Activated CD8-positive, alpha-beta memory T cell treated with anti-CD3 and anti-CD28 coated beads for 1 hour (primary cell): Measurements from ENCODE around the gene GABRD.

Source experiments
- DNase-seq, 2 donors: peaks; one replicate each; pipeline ENCODE4 v3.0.0-alpha.2; 2020; ENCODE audit warnings: low read depth in 1 of 2; ENCODE audit errors: extremely low read depth in 1 of 2

Gene GABRD

DNA sequence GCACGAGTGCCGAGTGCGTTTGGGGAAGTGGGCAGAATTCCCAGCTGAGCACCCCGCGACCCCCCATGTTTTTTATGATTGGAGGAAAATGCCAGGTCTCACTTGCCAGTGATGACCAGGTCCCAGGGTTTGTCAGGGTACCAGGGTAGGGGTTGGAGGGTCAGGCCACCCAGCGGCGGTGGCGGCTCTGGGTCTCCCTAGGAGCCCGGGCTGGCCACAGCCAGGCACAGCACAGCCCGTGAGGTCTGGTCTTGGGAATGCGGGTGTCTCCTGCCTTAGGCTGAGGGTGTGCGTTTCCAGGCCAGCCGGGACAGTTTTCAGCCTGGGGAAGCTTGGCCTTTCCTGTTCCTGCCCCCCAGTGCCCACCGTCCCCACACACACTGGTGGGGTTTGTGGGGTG lies 53.7 kb downstream of the GABRD start:
- no peak for DNase-seq

DNA sequence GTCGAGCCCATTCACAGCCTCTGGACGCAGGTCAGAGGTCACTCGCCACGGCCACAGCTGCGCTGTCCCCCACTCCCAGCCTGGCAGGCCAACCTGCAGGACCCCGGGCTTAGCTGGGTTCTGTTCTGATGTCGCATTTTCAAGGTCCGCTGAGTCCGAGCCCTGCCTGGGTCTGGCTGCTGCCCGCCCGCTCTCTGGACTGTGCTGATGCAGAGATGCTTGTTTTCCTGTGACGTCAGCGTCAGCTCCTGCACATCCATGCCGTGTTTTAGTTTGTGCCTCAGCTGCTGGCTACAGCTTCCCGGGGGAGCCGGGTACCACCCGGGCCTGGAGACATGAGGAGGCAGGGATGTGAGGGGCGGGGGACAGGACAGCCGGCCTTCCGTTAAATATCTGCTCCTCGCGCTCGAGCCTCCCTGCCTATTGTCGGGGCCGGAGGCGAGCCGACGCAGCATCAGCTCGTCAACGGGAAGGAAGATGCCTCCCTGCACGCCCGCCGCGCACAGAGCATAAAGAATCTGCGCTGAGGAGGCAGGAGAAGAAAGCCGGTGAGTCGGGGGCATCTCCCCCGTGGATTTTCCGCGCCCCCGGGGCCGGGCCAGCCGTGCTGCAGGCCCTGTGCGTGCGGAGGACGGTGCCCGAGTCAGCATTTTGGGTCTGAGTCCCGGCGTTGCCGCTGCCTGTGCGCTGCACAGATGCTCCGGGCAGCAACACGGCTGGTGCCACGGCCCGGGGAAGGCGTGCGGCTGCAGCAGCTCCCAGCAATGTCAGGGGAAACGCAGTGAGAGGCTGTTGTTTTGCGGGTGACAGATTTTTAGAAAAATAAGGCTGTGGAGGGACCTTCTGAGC lies 54.5 kb downstream of the GABRD start:
- no peak for DNase-seq

DNA sequence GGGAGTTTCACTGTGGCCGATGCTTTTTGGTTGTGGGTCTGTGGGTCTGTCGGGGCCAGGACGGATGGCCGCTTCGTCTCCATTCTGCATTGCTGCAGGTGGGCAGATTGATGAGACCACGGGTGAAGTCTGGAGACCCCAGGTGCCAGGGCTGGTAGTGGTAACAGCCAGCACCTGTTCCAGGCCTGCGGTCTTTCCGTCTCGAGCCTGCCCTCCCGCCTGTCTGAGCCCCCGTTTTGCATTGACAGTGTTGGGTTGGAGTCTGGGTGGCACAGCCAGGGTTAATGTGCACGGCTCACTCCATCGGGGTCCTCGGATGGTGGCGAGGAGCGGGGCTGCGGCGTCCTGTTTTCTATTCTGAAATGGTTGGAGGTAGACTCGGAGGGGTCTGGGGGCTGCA lies 55.3 kb downstream of the GABRD start:
- no peak for DNase-seq

DNA sequence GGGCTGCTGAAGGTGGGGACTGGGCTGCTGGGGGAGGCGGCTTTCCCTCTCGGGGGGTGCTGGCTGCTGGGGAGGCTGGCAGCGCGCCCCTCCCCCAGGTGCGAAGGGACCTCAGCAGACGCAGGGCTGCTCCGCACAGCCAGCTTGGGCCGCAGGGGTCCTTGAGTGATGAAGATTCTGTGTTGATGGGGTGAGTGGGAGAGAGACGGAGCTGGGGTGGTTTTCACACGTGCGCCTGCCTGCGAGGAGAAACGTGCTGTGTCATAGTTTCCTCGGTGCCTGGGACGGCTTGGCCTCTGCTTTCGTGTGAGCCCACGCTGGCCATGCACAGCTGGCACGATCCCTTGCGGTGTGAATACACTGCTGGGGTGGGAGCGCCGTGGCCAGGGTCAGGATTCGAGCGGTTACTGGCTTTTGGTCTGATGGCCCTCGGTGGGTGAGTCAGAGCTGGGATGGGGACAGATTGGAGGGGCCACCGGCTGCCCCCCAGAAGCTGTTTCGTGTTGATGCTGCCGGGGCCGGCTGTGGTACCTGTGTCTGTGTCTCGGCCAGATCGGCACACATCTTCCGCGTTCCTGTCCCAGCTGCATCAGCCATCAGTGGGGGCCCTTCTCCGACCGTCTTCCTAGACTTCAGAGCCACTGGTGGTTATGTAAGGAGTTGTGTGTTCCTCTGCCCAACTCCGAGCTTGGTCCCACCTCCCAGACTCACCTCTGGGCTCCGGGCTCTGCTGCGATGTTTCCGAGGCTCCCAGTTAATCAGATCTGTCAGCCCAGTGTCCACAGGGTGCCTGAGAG lies 56.0 kb downstream of the GABRD start:
- DNase-seq: no peak

DNA sequence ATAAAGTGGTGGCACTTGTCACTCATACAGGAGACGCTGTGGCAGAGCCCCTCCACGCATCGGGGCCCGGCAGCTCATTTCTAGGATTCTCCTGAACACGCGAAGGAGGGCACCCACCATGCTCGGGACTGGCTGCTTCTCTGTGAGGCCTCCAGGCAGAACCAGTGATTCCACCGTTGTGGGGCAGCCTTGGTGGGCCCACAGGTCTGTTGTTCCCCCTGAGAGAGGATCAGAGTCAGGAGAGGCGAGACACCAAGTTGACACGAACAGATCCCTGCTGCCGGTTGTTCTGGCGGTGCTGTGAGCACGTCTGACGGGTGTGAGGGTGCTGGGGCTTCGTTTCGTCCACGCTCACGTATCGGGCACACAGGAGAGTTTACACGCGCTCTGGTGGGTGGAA lies 57.7 kb downstream of the GABRD start:
- DNase-seq: no peak

DNA sequence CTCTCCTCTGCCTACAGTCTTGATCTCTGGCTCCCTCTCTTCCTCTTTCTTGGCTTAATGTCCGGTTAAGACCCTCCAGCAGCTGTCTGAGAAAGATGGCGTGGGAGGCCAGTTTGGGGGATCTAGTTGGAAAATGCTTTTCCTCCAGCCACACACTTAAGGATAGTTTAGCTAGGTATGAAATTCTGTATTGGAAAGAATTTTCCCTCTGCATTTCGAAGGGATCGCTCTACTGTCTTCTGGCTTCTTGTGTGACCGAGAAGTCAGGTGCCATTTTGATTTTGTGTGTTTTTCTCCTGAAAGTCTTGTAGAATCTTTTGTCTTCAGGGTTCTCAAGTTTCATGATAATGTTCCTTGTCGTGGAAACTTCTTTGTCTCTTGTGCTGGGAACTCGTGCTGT lies 59.0 kb downstream of the GABRD start:
- no peak for DNase-seq

DNA sequence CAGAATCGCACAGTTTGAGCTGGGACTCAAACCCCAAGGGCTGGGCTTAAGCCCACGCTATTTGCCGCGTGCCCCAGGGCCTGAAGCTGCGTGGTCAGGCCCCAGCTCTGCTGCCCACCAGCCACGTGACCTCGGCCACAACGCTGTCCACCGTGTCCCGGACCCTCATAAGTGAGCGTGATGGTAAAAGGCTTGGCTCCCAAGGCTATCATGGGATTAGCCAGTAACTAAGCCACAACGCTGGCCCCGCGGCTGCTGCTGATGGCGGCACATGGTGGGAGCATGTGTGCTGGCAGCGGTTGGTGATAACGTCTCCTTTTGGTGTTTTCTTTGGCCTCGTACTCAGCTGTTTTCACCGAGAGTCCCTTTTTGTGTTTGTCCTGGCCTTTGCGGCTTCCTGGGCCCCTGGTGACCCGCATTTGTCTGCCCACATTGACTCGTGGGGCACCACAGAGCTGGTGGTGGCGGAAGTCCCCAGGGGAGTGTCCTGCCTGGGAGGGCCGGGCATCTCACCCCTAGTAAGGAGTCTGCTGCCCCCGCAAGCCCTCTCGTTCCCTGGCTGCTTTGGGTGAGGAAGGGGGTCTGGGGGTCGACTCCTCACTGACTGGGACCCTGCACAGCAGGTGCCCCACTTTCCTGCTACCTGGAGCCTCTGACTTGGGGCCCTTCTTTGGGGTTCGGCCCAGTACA lies 60.4 kb downstream of the GABRD start:
- DNase-seq: no peak

DNA sequence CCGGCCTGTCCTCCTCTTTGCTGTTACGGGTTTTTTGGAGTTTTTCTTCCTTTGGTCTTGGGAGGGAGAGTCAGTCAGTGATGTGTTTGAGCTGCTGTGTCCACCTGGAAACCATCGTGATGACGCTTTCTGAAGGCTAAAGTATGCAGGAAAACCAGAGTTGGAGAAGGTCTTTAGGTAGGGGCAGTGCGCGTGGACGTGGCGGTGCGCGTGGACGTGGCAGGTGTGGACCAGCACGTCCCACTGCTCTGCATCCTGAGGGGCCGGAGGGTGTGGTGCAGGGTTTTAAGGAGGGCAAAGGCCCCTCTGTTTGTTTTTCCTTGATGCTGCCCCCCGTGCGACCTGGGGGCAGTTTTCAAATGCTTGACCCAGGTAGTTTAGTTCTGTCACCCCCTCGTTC lies 61.0 kb downstream of the GABRD start:
- no peak for DNase-seq
